SU-DHL-6 (cell line): ENCODE data around the gene GPR107.

Source experiments
- EZH2phosphoT487 ChIP-seq: fragments of 200-600 bp; sonication (generic), shearing (Covaris generic); conservative IDR thresholded peaks from 2 replicates; pipeline ENCODE4 v1.6.1; 2018; ENCODE audit warnings: mild to moderate bottlenecking, antibody characterized with exemption, low read length, moderate library complexity, mixed read lengths
- TF ChIP-seq, protein P1 (sequence below): fragments of 200-600 bp; sonication (generic); IDR thresholded peaks from one replicate; pipeline ENCODE4 v1.5.1; 2017; ENCODE audit warnings: antibody characterized with exemption, mild to moderate bottlenecking, low read length, moderate library complexity; ENCODE audit not compliant: insufficient read depth, poor library complexity, severe bottlenecking

DNA sequence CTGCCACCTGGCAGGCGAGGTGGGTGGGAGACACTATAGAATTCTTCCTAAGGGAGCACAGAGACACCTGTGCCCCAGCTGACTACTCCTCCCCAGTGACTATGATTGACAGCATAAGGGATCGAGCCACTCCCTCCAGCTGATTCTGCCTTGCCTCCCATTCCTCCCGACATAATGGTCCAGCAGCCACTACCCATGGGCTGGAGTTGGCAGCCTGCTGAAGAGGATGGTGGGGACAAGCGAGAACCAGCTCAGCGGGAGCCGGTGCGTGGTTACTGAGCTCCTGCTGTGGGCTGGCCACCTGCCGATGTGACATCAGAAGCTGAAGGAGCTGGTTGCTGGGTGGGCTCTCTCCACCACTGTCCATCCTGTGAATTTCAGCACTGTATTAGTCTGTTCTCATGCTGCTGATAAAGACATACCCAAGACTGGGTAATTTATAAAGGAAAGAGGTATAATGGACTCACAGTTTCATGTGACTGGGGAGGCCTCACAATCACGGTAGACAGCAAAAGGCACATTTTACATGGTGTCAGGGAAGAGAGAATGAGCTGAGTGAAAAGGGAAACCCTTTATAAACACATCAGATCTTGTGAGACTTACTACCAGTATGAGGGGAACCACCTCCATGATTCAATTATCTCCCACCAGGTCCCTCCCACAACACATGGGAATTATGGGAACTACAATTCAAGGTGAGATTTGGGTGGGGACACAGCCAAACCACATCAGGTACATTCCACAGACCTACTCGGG, 106.4 kb downstream of the GPR107 start:
- TF ChIP-seq, protein P1, sequence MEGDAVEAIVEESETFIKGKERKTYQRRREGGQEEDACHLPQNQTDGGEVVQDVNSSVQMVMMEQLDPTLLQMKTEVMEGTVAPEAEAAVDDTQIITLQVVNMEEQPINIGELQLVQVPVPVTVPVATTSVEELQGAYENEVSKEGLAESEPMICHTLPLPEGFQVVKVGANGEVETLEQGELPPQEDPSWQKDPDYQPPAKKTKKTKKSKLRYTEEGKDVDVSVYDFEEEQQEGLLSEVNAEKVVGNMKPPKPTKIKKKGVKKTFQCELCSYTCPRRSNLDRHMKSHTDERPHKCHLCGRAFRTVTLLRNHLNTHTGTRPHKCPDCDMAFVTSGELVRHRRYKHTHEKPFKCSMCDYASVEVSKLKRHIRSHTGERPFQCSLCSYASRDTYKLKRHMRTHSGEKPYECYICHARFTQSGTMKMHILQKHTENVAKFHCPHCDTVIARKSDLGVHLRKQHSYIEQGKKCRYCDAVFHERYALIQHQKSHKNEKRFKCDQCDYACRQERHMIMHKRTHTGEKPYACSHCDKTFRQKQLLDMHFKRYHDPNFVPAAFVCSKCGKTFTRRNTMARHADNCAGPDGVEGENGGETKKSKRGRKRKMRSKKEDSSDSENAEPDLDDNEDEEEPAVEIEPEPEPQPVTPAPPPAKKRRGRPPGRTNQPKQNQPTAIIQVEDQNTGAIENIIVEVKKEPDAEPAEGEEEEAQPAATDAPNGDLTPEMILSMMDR, result no peak
- TF ChIP-seq EZH2phosphoT487, result no peak
